NOMO-1 treated with DMSO at 0.1 percent for 48 hours (cell line): Measurements from ENCODE around the gene KSR2.
"Not testable (repeated sequence)": the region's sequence is repeated elsewhere in the genome, so short reads cannot be mapped to it uniquely, and the experiment has no call there.

Source experiments
- DNase-seq: peaks from one replicate; lab custom pipeline; 2025; ENCODE audit not compliant: unreplicated experiment; lab: John Stamatoyannopoulos, UW

Gene KSR2

GRCh38 chr12:117829108-117829507, 139.7 kb downstream of the KSR2 start:
- no peak for DNase-seq

GRCh38 chr12:117827660-117828059, 141.1 kb downstream of the KSR2 start:
- DNase-seq: no peak

GRCh38 chr12:117825827-117826226, 143.0 kb downstream of the KSR2 start:
- no peak for DNase-seq

- no peak for DNase-seq
Observed at GRCh38 chr12:117821480-117822175, 147.2 kb downstream of the KSR2 start.

- no peak for DNase-seq
Observed at GRCh38 chr12:117820216-117820907, 148.4 kb downstream of the KSR2 start.

GRCh38 chr12:117819160-117819559, 149.6 kb downstream of the KSR2 start:
- no peak for DNase-seq

- DNase-seq: no peak
Observed at GRCh38 chr12:117818400-117818799, 150.4 kb downstream of the KSR2 start.

- no peak for DNase-seq
Observed at GRCh38 chr12:117809509-117809908, 159.3 kb downstream of the KSR2 start.

- no peak for DNase-seq
Observed at GRCh38 chr12:117807946-117808345, 160.8 kb downstream of the KSR2 start.

- DNase-seq: no peak
Observed at GRCh38 chr12:117807355-117807754, 161.4 kb downstream of the KSR2 start.

- DNase-seq: no peak
Observed at GRCh38 chr12:117805865-117806264, 162.9 kb downstream of the KSR2 start.

GRCh38 chr12:117803001-117803400, 165.8 kb downstream of the KSR2 start:
- no peak for DNase-seq

GRCh38 chr12:117800711-117801110, 168.1 kb downstream of the KSR2 start:
- DNase-seq: not testable (repeated sequence)

- no peak for DNase-seq
Observed at GRCh38 chr12:117797202-117797601, 171.6 kb downstream of the KSR2 start.

- DNase-seq: no peak
Observed at GRCh38 chr12:117792877-117793424, 175.8 kb downstream of the KSR2 start.

GRCh38 chr12:117792471-117792870, 176.3 kb downstream of the KSR2 start:
- no peak for DNase-seq

GRCh38 chr12:117790948-117791347, 177.8 kb downstream of the KSR2 start:
- DNase-seq: no peak

- no peak for DNase-seq
Observed at GRCh38 chr12:117790198-117790597, 178.6 kb downstream of the KSR2 start.

GRCh38 chr12:117789195-117789912, 179.4 kb downstream of the KSR2 start:
- DNase-seq: no peak

GRCh38 chr12:117778656-117779055, 190.1 kb downstream of the KSR2 start:
- DNase-seq: no peak

GRCh38 chr12:117774941-117775775, 193.6 kb downstream of the KSR2 start:
- no peak for DNase-seq
